HepG2 (cell line): ENCODE results near the gene PLEKHA3. TPM values are rescaled to one million over a fixed set of nuclear protein-coding genes. Genes with fewer than 3 reads are reported as not detected.

ENCODE experiments used
- AKNA ChIP-seq: sonication (generic); formaldehyde crosslinking; IDR thresholded peaks from 2 replicates; pipeline ENCODE4 v1.4.0; 2020; ENCODE audit warnings: missing genetic modification reagents, borderline replicate concordance
- BCL6 ChIP-seq: IDR thresholded peaks from 2 replicates; pipeline ENCODE4 v1.6.1; 2016; ENCODE audit warnings: missing genetic modification reagents, missing compliant biosample characterization
- HDAC6 ChIP-seq: fragments of 200-600 bp; sonication (generic); IDR thresholded peaks from 2 replicates; pipeline ENCODE4 v1.7.0; 2017; ENCODE audit warnings: mild to moderate bottlenecking, antibody characterized with exemption, low read length, low read depth
- STAT5B ChIP-seq: sonication (generic); formaldehyde crosslinking; IDR thresholded peaks from 2 replicates; pipeline ENCODE4 v1.4.0; 2020; ENCODE audit warnings: missing genetic modification reagents
- YY1 ChIP-seq: IDR thresholded peaks from 2 replicates; pipeline ENCODE4 v1.6.1; 2011; ENCODE audit warnings: low read length, low read depth, moderate library complexity, mild to moderate bottlenecking; ENCODE audit not compliant: insufficient read depth, insufficient replicate concordance
- ZBTB20 ChIP-seq: sonication (generic); formaldehyde crosslinking; IDR thresholded peaks from 2 replicates; pipeline ENCODE4 v1.8.1; 2023; ENCODE audit warnings: missing genetic modification reagents, low read depth, mild to moderate bottlenecking, borderline replicate concordance
- ZNF407 ChIP-seq: sonication (generic); formaldehyde crosslinking; IDR thresholded peaks from one replicate; pipeline ENCODE4 v1.5.1; 2020; ENCODE audit warnings: mild to moderate bottlenecking, missing genetic modification reagents; ENCODE audit errors: not compliant biosample characterization
- ZNF576 ChIP-seq: sonication (generic); formaldehyde crosslinking; IDR thresholded peaks from 2 replicates; pipeline ENCODE4 v1.4.0; 2020; ENCODE audit warnings: mild to moderate bottlenecking, missing genetic modification reagents
- ZNF879 ChIP-seq: sonication (generic); formaldehyde crosslinking; IDR thresholded peaks from 2 replicates; pipeline ENCODE4 v1.8.1; 2023; ENCODE audit warnings: missing genetic modification reagents
- polyA plus RNA-seq, 8 experiments: library from polyadenylated mRNA; depleted of rRNA in 3 of 8; stranded (reverse) in 7 of 8; unstranded in 1 of 8; fragments of >200 nt; fragmentation: Illumina TruSeq in 4 of 8; extraction: Trizol in 4 of 8; gene quantifications; 2 replicates each; pipeline versions ENCODE4 v1.2.1 to v1.2.3, GENCODE V29; 2011 to 2016; ENCODE audit warnings: low read depth in 4 of 8, missing spikeins in 1 of 8, mixed read lengths in 1 of 8; ENCODE audit not compliant: insufficient read depth in 1 of 8
- total RNA-seq, 5 experiments: library from RNA; depleted of rRNA; stranded (reverse); fragments of >200 nt; fragmentation: Illumina TruSeq; extraction: Trizol; gene quantifications; 2 replicates each; pipeline ENCODE4 v1.2.3, GENCODE V29; 2016; ENCODE audit warnings: low read depth in 1 of 5
- TF ChIP-seq, protein P1 (sequence below): sonication (generic); IDR thresholded peaks from 2 replicates; pipeline ENCODE4 v1.6.1; 2016; ENCODE audit warnings: low read depth, borderline replicate concordance
- TF ChIP-seq, protein P2 (sequence below): sonication (generic); formaldehyde crosslinking; IDR thresholded peaks from 2 replicates; pipeline ENCODE4 v1.5.0; 2020; ENCODE audit warnings: missing genetic modification reagents, mild to moderate bottlenecking, borderline replicate concordance

The PLEKHA3 gene
- total and polyA plus RNA-seq, 2 of the 13 experiments (the other 11 are each of a cell fraction or from before 2014, with no cell fraction given), result 11.7 to 23.1 TPM

DNA sequence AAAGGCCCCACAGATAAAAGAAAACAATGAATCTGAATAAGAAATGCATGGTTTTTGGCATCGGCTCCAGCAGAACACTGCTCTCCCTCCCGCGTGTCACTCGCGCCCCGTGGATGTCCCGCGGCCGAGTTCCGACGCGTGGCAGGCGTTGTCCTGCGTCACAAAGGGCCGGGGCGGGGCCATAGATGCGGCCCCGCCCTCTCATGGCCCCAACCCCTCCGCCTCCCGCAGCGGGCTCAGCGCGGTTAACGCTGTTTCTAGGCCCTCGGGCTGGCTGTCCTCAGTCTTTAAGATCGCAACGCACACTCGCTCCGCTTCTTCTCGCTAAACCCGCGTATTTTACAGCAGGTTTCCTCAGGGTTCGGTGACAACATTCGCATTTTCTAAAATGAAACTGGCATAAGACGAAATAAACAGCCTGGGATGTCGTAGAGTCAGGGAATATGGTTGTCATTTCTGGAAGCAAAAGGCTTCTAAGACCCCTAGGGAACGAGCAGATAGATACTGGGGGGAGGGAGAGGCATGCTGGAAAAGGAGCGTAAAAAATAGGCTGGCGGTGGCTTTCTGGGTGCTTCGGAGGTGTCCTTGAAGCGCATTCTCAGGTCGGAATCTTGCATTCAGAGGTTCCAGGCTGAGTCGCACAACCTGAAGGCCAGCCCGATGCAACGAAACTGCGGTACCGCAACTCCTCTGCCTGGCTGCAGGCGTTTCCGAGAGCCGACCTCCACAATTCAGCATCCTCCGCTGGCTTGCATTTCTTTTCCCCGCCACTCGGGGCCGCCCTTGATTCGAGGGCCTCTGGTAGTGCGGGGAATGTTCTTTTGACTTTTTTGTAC lies 1.6 kb upstream of the PLEKHA3 start, which contains the start of gene FKBP7 (continued):
- peak; percentile 69 for TF ChIP-seq ZNF407
- TF ChIP-seq, protein P1, sequence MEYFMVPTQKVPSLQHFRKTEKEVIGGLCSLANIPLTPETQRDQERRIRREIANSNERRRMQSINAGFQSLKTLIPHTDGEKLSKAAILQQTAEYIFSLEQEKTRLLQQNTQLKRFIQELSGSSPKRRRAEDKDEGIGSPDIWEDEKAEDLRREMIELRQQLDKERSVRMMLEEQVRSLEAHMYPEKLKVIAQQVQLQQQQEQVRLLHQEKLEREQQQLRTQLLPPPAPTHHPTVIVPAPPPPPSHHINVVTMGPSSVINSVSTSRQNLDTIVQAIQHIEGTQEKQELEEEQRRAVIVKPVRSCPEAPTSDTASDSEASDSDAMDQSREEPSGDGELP, result no peak
- TF ChIP-seq HDAC6, result no peak
- peak; percentile 57; the same call in 1 of the 2 replicates for TF ChIP-seq ZBTB20
- TF ChIP-seq YY1, result peak; percentile 58
- TF ChIP-seq, protein P2, sequence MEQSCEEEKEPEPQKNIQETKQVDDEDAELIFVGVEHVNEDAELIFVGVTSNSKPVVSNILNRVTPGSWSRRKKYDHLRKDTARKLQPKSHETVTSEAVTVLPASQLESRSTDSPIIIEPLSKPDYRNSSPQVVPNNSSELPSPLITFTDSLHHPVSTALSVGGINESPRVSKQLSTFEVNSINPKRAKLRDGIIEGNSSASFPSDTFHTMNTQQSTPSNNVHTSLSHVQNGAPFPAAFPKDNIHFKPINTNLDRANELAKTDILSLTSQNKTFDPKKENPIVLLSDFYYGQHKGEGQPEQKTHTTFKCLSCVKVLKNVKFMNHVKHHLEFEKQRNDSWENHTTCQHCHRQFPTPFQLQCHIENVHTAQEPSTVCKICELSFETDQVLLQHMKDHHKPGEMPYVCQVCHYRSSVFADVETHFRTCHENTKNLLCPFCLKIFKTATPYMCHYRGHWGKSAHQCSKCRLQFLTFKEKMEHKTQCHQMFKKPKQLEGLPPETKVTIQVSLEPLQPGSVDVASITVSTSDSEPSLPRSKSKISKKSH, result peak; percentile 47; the same call in 1 of the 2 replicates
- peak; percentile 95 for TF ChIP-seq ZNF576 (CRISPR knock-in tag)
- TF ChIP-seq ZNF879 (CRISPR knock-in tag), result no peak
- TF ChIP-seq AKNA (CRISPR knock-in tag), result no peak
- TF ChIP-seq STAT5B (CRISPR knock-in tag), result peak; percentile 52; the same call in 1 of the 2 replicates
- TF ChIP-seq BCL6 (CRISPR knock-in tag), result peak; percentile 46; the same call in 1 of the 2 replicates
